Skeletal muscle satellite cell (primary cell): ENCODE data around the gene KRT8.
A peak's percentile ranks its signal among the peaks of the same experiment; 100 is the strongest.

ENCODE experiments used
- H3K27me3 ChIP-seq: 2 replicates; pipeline ENCODE4 v1.7.0; 2013; ENCODE audit warnings: low read length; ENCODE audit not compliant: control insufficient read depth, insufficient read depth
- H3K36me3 ChIP-seq: 2 replicates; pipeline ENCODE4 v1.7.0; 2013; ENCODE audit warnings: mild to moderate bottlenecking, control low read depth, low read length; ENCODE audit not compliant: insufficient read depth
- H3K4me1 ChIP-seq: 2 replicates; pipeline ENCODE4 v1.7.0; 2013; ENCODE audit warnings: low read length; ENCODE audit not compliant: control insufficient read depth, insufficient read depth
- H3K4me2 ChIP-seq: 2 replicates; pipeline ENCODE4 v1.7.0; 2013; ENCODE audit warnings: mild to moderate bottlenecking, low read length
- H3K4me3 ChIP-seq: 2 replicates; pipeline ENCODE4 v1.7.0; 2013; ENCODE audit warnings: low read length
- H3K9ac ChIP-seq: 2 replicates; pipeline ENCODE4 v1.7.0; 2013; ENCODE audit warnings: mild to moderate bottlenecking, low read depth, low read length, moderate library complexity
- H3K9me3 ChIP-seq: replicated peaks from 2 replicates; pipeline ENCODE4 v1.7.0; 2013; ENCODE audit warnings: mild to moderate bottlenecking, control low read depth, low read length

Gene KRT8

GRCh38 chr12:52909796-52910195 is 4.9 kb upstream of the KRT8 start:
- Histone ChIP-seq H3K4me2 (no peak overlapping the region), H3K4me1 (no peaks in the 10 kb centered on the region), H3K27me3 (peaks cover 33% of the 10 kb centered on the region)

GRCh38 chr12:52909331-52909730 is 4.5 kb upstream of the KRT8 start:
- Histone ChIP-seq H3K4me3 (no peak overlapping the region), H3K9ac (no peak overlapping the region), H3K4me1 (no peaks in the 10 kb centered on the region), H3K27me3 (peaks cover 30% of the 10 kb centered on the region), H3K4me2 (no peak overlapping the region), H3K36me3 (no peaks in the 10 kb centered on the region), H3K9me3 (no peaks in the 10 kb centered on the region)

More at GRCh38 chr12:52909796-52910195, 4.9 kb upstream of the KRT8 start:
- Histone ChIP-seq H3K9ac (no peak overlapping the region), H3K4me3 (no peak overlapping the region), H3K9me3 (no peaks in the 10 kb centered on the region), H3K36me3 (no peaks in the 10 kb centered on the region)

DNA sequence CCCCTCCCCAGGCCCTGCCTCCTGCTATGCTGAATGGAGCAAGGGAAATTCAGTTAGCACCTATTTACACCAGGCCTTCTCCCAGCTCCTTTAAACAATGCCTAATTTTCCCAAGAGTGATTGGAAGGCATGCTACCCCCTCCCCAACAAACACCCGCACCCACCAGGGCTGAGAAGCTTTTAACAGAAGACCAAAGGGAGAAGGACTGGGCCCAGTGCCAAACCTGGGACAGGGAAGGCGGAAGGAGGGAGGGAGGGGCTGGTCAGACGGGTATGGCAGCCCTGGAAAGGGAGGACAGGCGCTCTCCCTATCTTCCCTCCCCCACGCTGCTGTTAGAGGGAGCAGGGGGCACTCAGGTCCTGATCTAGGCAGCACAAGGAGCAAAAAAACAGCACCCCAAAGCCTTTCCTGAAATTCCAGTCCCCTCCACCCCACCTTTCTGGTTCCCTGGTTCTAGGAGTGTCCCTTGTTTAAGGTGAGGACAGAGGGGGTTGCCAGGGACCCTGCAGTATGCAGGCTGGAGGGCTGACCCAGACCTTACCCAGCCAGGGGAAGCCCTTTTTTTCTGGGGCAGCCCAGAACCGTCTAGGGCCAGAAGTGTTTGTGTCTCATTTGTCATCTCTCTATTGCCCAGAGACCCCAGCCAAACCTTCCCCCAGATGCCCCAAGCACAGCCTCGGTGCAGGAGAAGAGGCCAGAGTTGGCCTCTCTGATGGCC is 2.4 kb upstream of the KRT8 start:
- Histone ChIP-seq H3K9me3 (no peaks in the 10 kb centered on the region), H3K9ac (no peak overlapping the region), H3K4me1 (peaks cover 5% of the 10 kb centered on the region), H3K4me3 (no peak overlapping the region), H3K4me2 (no peak overlapping the region), H3K27me3 (peaks cover 24% of the 10 kb centered on the region), H3K36me3 (no peaks in the 10 kb centered on the region)

DNA sequence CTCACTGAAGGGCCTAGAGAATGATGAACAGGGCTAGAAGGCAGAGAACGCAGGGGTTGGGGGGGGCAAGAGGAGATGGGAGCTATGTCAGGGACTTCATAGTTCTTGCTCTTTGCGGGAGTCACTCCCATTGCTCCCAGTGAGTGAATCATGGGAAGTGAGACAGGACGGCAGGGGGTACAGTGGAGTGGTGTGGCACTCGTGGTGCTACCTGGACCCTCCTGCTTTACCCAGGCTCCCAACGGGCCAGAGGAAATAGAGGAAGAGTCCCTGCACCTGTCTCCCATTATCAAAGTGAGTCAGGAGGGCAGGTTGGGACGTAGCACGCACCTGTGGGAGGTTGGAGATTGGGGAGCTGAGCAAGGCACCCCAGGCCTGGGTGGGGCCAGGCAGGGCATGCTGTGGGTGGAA is 1.3 kb upstream of the KRT8 start:
- Histone ChIP-seq H3K27me3 (peaks cover 24% of the 10 kb centered on the region), H3K36me3 (no peaks in the 10 kb centered on the region), H3K9ac (no peak overlapping the region), H3K9me3 (no peaks in the 10 kb centered on the region), H3K4me1 (peaks cover 5% of the 10 kb centered on the region), H3K4me3 (no peak overlapping the region), H3K4me2 (no peak overlapping the region)

GRCh38 chr12:52903855-52904508 is 894 bp downstream of the KRT8 start:
- peaks cover 20% of the 10 kb centered on the region for H3K27me3 ChIP-seq
- peaks cover 5% of the 10 kb centered on the region for H3K4me1 ChIP-seq
- H3K9me3 ChIP-seq = no peaks in the 10 kb centered on the region
- no peak overlapping the region for H3K9ac ChIP-seq
- H3K36me3 ChIP-seq = no peaks in the 10 kb centered on the region
- H3K4me2 ChIP-seq = peak overlapping the region; percentile 67
- peak overlapping the region; percentile 10 for H3K4me3 ChIP-seq

DNA sequence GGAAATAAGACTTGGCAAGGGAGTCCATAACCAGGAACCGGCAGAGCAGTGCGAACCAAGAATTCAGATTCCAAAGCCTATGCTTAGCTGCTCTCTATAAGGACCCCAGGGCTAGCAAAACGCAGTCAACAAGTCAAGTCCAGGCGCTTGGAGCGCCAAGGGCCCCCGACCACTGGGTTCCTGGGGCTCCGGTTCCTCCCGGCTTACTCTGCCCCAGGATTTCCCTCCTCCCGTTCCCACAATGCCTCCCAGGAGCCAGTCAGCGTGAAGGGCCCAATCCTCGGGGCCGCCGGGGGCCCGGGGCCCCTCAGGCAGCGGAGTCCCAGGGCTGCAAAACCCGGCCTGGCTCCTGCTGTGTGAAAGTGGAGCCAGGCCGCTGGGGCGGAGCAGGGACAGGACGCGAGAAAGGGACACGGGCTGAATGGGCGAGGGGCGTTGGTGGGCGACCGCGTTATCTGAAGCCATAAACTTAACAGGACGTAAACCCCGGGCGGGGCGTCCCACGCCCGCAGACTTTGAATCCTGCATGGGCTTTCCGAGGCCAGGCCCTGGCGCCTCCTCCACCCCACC is 1.5 kb downstream of the KRT8 start:
- H3K4me2 ChIP-seq = peak overlapping the region; percentile 67
- peak overlapping the region; percentile 53 for H3K4me3 ChIP-seq
- H3K27me3 ChIP-seq = peaks cover 18% of the 10 kb centered on the region
- no peaks in the 10 kb centered on the region for H3K36me3 ChIP-seq
- H3K9ac ChIP-seq = peak overlapping the region; percentile 13
- H3K9me3 ChIP-seq = no peaks in the 10 kb centered on the region
- H3K4me1 ChIP-seq = peaks cover 5% of the 10 kb centered on the region

GRCh38 chr12:52901715-52902541 is 2.9 kb downstream of the KRT8 start:
- Histone ChIP-seq H3K27me3 (peaks cover 18% of the 10 kb centered on the region), H3K36me3 (no peaks in the 10 kb centered on the region), H3K9me3 (no peaks in the 10 kb centered on the region), H3K9ac (no peak overlapping the region), H3K4me3 (no peak overlapping the region), H3K4me2 (no peak overlapping the region), H3K4me1 (peaks cover 5% of the 10 kb centered on the region)

- H3K4me1 ChIP-seq = peaks cover 5% of the 10 kb centered on the region
- peaks cover 22% of the 10 kb centered on the region for H3K27me3 ChIP-seq
- no peak overlapping the region for H3K4me2 ChIP-seq
- no peaks in the 10 kb centered on the region for H3K9me3 ChIP-seq
- no peaks in the 10 kb centered on the region for H3K36me3 ChIP-seq
- H3K9ac ChIP-seq = no peak overlapping the region
- no peak overlapping the region for H3K4me3 ChIP-seq
Measured at GRCh38 chr12:52900896-52901714, 3.8 kb downstream of the KRT8 start.

DNA sequence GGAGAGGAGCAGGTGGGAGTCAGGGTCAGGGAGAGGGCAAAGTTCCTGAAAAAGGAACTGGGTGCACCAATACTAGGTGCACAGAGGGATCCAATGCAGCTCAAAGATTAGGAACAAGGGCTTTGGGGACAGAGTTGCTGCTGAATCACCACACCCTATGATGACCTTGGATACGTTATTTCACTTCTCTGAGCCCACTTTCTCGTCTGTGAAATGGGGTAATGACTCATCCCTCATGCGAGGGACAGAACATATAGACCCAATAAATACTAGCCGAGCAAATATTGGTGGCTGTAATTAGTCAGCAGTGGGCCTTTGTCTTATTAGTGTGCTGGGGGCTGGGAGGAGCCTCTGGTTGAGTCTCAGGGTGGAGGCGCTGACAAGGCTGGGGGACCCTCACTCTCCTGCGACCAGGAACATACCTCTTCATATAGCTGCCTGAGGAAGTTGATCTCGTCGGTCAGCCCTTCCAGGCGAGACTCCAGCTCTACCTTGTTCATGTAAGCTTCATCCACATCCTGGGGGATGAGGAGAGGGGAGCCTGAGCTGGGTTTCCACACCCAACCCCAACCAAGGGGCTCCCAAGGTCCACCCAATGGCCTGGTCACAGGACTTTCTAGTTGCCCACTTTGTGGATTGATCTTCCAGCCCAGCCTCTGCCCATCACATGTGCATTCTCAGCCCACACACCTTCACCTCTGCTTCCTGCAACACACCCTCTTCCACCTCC is 4.5 kb downstream of the KRT8 start:
- H3K36me3 ChIP-seq = no peaks in the 10 kb centered on the region
- no peak overlapping the region for H3K4me2 ChIP-seq
- no peak overlapping the region for H3K4me3 ChIP-seq
- no peaks in the 10 kb centered on the region for H3K9me3 ChIP-seq
- no peak overlapping the region for H3K9ac ChIP-seq
- peaks cover 5% of the 10 kb centered on the region for H3K4me1 ChIP-seq
- peaks cover 28% of the 10 kb centered on the region for H3K27me3 ChIP-seq

DNA sequence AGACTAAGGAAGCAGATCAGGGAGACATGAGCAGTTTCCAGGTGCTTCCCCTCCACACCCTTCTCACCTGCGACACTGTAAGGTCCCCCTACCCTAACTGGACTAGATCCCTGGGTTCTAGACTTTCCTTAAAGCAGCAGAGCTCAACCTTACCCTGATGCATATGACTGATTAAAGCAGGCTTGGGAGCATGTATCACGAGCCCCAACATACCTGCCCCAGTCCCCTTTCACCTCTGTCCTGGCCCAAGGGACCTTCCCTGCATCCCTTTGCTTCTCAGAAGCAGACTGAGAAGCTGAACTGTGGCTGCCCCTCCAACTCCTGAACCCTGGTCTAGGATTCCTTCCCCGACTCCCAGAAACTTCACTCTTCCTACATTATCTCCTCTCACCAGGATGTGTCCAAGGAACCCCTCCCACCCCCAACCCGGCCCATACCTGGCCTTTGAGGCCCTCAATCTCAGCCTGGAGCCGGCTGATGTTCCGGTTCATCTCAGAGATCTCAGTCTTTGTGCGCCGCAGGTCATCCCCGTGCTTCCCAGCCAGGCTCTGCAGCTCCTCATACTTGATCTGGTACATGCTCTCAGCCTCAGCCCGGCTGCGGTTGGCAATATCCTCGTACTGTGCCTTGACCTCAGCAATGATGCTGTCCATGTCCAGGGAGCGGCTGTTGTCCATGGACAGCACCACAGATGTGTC is 5.4 kb downstream of the KRT8 start:
- peaks cover 5% of the 10 kb centered on the region for H3K4me1 ChIP-seq
- no peaks in the 10 kb centered on the region for H3K9me3 ChIP-seq
- peaks cover 32% of the 10 kb centered on the region for H3K27me3 ChIP-seq
- H3K9ac ChIP-seq = no peak overlapping the region
- H3K4me2 ChIP-seq = no peak overlapping the region
- H3K4me3 ChIP-seq = no peak overlapping the region
- H3K36me3 ChIP-seq = no peaks in the 10 kb centered on the region
